Esophagus muscularis mucosa (tissue), 4 donors: ENCODE measurements around the gene PKHD1. TPM values are rescaled to one million over a fixed set of nuclear protein-coding genes. Genes with fewer than 3 reads are reported as not detected.

ENCODE experiments used
- DNase-seq: peaks from one replicate; pipeline ENCODE4 v3.0.0-alpha.2; 2017; ENCODE audit errors: extremely low spot score
- H3K27ac ChIP-seq, 4 donors: fragments of 200-600 bp; sonication (generic); replicated peaks in 1 of 4; 1 replicate in 3 of 4; 2 replicates in 1 of 4; pipeline ENCODE4 v1.5.1; 2016 to 2019; ENCODE audit warnings: mild to moderate bottlenecking in 1 of 4
- H3K27me3 ChIP-seq, 4 donors: fragments of 200-600 bp; sonication (generic); one replicate each; pipeline versions ENCODE4 v1.5.1 to v1.6.0; 2016 to 2019
- H3K36me3 ChIP-seq, 4 donors: fragments of 200-600 bp; sonication (generic); one replicate each; pipeline ENCODE4 v1.5.1; 2016 to 2019
- H3K4me1 ChIP-seq, 4 donors: fragments of 200-600 bp; sonication (generic); one replicate each; pipeline ENCODE4 v1.5.1; 2016 to 2019
- H3K4me3 ChIP-seq, 4 donors: fragments of 200-600 bp; sonication (generic); 1 replicate in 2 of 4; 2 replicates in 2 of 4; pipeline ENCODE4 v1.5.1; 2016 to 2019; ENCODE audit warnings: mild to moderate bottlenecking in 4 of 4, moderate library complexity in 1 of 4
- H3K9me3 ChIP-seq, 4 donors: fragments of 200-600 bp; sonication (generic); 1 replicate in 3 of 4; 2 replicates in 1 of 4; pipeline ENCODE4 v1.5.1; 2016 to 2019
- CTCF ChIP-seq, 3 experiments: fragments of 200-600 bp in 2 of 3; fragments of 450-650 bp in 1 of 3; sonication (generic) in 2 of 3; IDR thresholded peaks; one replicate each; pipeline ENCODE4 v1.5.1; 2017 to 2019; ENCODE audit warnings: antibody characterized with exemption in 3 of 3, mild to moderate bottlenecking in 2 of 3, moderate library complexity in 1 of 3
- EP300 ChIP-seq: sonication (generic); formaldehyde crosslinking; IDR thresholded peaks from one replicate; pipeline ENCODE4 v1.6.1; 2017; ENCODE audit warnings: antibody characterized with exemption
- POLR2A ChIP-seq: fragments of 450-650 bp; IDR thresholded peaks from one replicate; pipeline ENCODE4 v1.6.1; 2017; ENCODE audit warnings: antibody characterized with exemption, moderate library complexity, mild to moderate bottlenecking, low read depth
- POLR2AphosphoS5 ChIP-seq, 2 donors: sonication (generic); formaldehyde crosslinking; IDR thresholded peaks; one replicate each; pipeline ENCODE4 v1.6.1; 2017; ENCODE audit warnings: antibody characterized with exemption in 2 of 2
- WGBS: methylation state at CpG from one replicate; pipeline ENCODE4 v1.1.5; 2018; 5-methylcytosine and 5-hydroxymethylcytosine counted together
- intact Hi-C: fragments of 100-400 bp; cut with DNase I; formaldehyde crosslinking; loops from one replicate; pipeline ENCODE4 v1.15.1; 2023
- total RNA-seq, 4 donors: library from RNA; depleted of rRNA; stranded (reverse); fragments of >200 nt; gene quantifications; one replicate each; pipeline versions ENCODE4 v1.1.0 to v1.2.1, GENCODE V29; 2016

The PKHD1 gene
- total RNA-seq, 4 donors from 2014 or later = under 0.01 TPM; not detected in 3

GRCh38 chr6:51868591-51869355 lies 218.6 kb downstream of the PKHD1 start:
- Histone ChIP-seq H3K36me3 (no peaks in the 10 kb centered on the region), H3K27me3 (no peaks in the 10 kb centered on the region), H3K9me3 (no peaks in the 10 kb centered on the region), H3K4me1 (no peaks in the 10 kb centered on the region), H3K27ac (no peak overlapping the region), H3K4me3 (no peak overlapping the region)
- no peak for DNase-seq
- intact Hi-C loops = no loop called here
- TF ChIP-seq POLR2A = no peak
- TF ChIP-seq POLR2AphosphoS5 (IDR thresholded peaks at IDR 0.05) = no peak
- no peak for TF ChIP-seq EP300
- TF ChIP-seq CTCF (IDR thresholded peaks at IDR 0.05) = no peak

- Histone ChIP-seq H3K36me3 (no peaks in the 10 kb centered on the region), H3K4me1 (no peaks in the 10 kb centered on the region), H3K9me3 (no peaks in the 10 kb centered on the region), H3K27me3 (no peaks in the 10 kb centered on the region), H3K4me3 (no peak overlapping the region), H3K27ac (no peak overlapping the region)
- intact Hi-C loops = no loop called here
- TF ChIP-seq POLR2AphosphoS5 (IDR thresholded peaks at IDR 0.05) (no peak), POLR2A (no peak), CTCF (IDR thresholded peaks at IDR 0.05) (no peak), EP300 (no peak)
- no peak for DNase-seq
- 29% methylated on average over 2 of the region's 2 CpGs for WGBS
These were observed 220.5 kb downstream of the PKHD1 start for GRCh38 chr6:51866867-51867266.

GRCh38 chr6:51865996-51866395 lies 221.4 kb downstream of the PKHD1 start:
- no peak for TF ChIP-seq POLR2A
- no peak for TF ChIP-seq EP300
- no peak for TF ChIP-seq CTCF (IDR thresholded peaks at IDR 0.05)
- TF ChIP-seq POLR2AphosphoS5 (IDR thresholded peaks at IDR 0.05) = no peak
- Histone ChIP-seq H3K36me3 (no peaks in the 10 kb centered on the region), H3K4me3 (no peak overlapping the region), H3K4me1 (no peaks in the 10 kb centered on the region), H3K9me3 (no peaks in the 10 kb centered on the region), H3K27me3 (no peaks in the 10 kb centered on the region), H3K27ac (no peak overlapping the region)
- no peak for DNase-seq
- 90% methylated on average over 1 of the region's 1 CpG for WGBS
- intact Hi-C loops = no loop called here

GRCh38 chr6:51865176-51865575 lies 222.2 kb downstream of the PKHD1 start:
- Histone ChIP-seq H3K4me1 (no peaks in the 10 kb centered on the region), H3K9me3 (no peaks in the 10 kb centered on the region), H3K4me3 (no peak overlapping the region), H3K36me3 (no peaks in the 10 kb centered on the region), H3K27me3 (no peaks in the 10 kb centered on the region), H3K27ac (no peak overlapping the region)
- DNase-seq = no peak
- no peak for TF ChIP-seq POLR2A
- no peak for TF ChIP-seq CTCF (IDR thresholded peaks at IDR 0.05)
- TF ChIP-seq EP300 = no peak
- TF ChIP-seq POLR2AphosphoS5 (IDR thresholded peaks at IDR 0.05) = no peak
- 71% methylated on average over 2 of the region's 2 CpGs for WGBS
- intact Hi-C loops = no loop called here

GRCh38 chr6:51857134-51857533 lies 230.3 kb downstream of the PKHD1 start:
- H3K4me1 ChIP-seq = peaks cover 0 to 3% (median 0%) of the 10 kb centered on the region in 4 donors
- DNase-seq = no peak
- H3K36me3 ChIP-seq = no peaks in the 10 kb centered on the region
- no peaks in the 10 kb centered on the region for H3K9me3 ChIP-seq
- intact Hi-C loops = loop anchor here (10.0 kb wide), 1 partner anchor 168 kb away; no protein-coding TSS in a partner anchor
- TF ChIP-seq POLR2A (no peak), CTCF (IDR thresholded peaks at IDR 0.05) (no peak), POLR2AphosphoS5 (IDR thresholded peaks at IDR 0.05) (no peak), EP300 (no peak)
- H3K27me3 ChIP-seq = no peaks in the 10 kb centered on the region
- 90% methylated on average over 2 of the region's 2 CpGs for WGBS
- H3K4me3 ChIP-seq = no peak overlapping the region
- H3K27ac ChIP-seq = no peak overlapping the region
